DOHH2 (cell line): Measurements from ENCODE around the gene ARHGAP20.

ENCODE experiments used
- H3F3A ChIP-seq: fragments of 200-600 bp; sonication (generic), shearing (Covaris generic); 2 replicates; pipeline ENCODE4 v1.6.0; 2016; ENCODE audit warnings: antibody characterized with exemption, mild to moderate bottlenecking; ENCODE audit not compliant: control insufficient read depth, insufficient read depth
- H3K27ac ChIP-seq: fragments of 200-600 bp; sonication (generic); 2 replicates; pipeline ENCODE4 v1.5.1; 2014; ENCODE audit warnings: low read depth, mild to moderate bottlenecking, low read length, moderate library complexity
- H3K27me3 ChIP-seq: fragments of 200-600 bp; sonication (generic); 2 replicates; pipeline ENCODE4 v1.6.1; 2014; ENCODE audit warnings: mild to moderate bottlenecking, low read length, mixed read lengths; ENCODE audit not compliant: control insufficient read depth
- H3K36me3 ChIP-seq: fragments of 200-600 bp; sonication (generic); 2 replicates; pipeline ENCODE4 v1.6.1; 2014; ENCODE audit warnings: mild to moderate bottlenecking, low read length, moderate library complexity, mixed read lengths; ENCODE audit not compliant: control insufficient read depth
- H3K4me1 ChIP-seq: fragments of 200-600 bp; sonication (generic); 2 replicates; pipeline ENCODE4 v1.6.1; 2014; ENCODE audit warnings: mild to moderate bottlenecking, low read length, mixed read lengths; ENCODE audit not compliant: control insufficient read depth
- H3K4me2 ChIP-seq: fragments of 200-600 bp; sonication (generic); 2 replicates; pipeline ENCODE4 v1.6.0; 2014; ENCODE audit warnings: mild to moderate bottlenecking, low read length, moderate library complexity
- H3K4me3 ChIP-seq: fragments of 200-600 bp; sonication (generic); 2 replicates; pipeline ENCODE4 v1.5.1; 2014; ENCODE audit warnings: mild to moderate bottlenecking, low read length, mixed read lengths
- H3K79me2 ChIP-seq: fragments of 200-600 bp; sonication (generic); 2 replicates; pipeline ENCODE4 v1.6.1; 2014; ENCODE audit warnings: mild to moderate bottlenecking, low read length, mixed read lengths; ENCODE audit not compliant: control insufficient read depth
- H3K9me2 ChIP-seq: fragments of 200-600 bp; sonication (generic); replicated peaks from 2 replicates; pipeline ENCODE4 v1.6.1; 2014; ENCODE audit warnings: mild to moderate bottlenecking, low read length, mixed read lengths; ENCODE audit not compliant: control insufficient read depth
- H3K9me3 ChIP-seq: fragments of 200-600 bp; sonication (generic); 2 replicates; pipeline ENCODE4 v1.6.1; 2014; ENCODE audit warnings: antibody characterized with exemption, low read length, mixed read lengths; ENCODE audit not compliant: control insufficient read depth, insufficient read depth
- H4K20me1 ChIP-seq: fragments of 200-600 bp; sonication (generic); 2 replicates; pipeline ENCODE4 v1.6.0; 2014; ENCODE audit warnings: low read depth, mild to moderate bottlenecking, antibody characterized with exemption, low read length, moderate library complexity; ENCODE audit not compliant: control insufficient read depth, insufficient read depth
- EZH2phosphoT487 ChIP-seq: fragments of 200-600 bp; sonication (generic); IDR thresholded peaks from 2 replicates; pipeline ENCODE4 v1.6.1; 2017; ENCODE audit warnings: borderline replicate concordance, mild to moderate bottlenecking, antibody characterized with exemption, low read length, moderate library complexity, mixed read lengths
- TF ChIP-seq, protein P1 (sequence below): fragments of 200-600 bp; sonication (generic); IDR thresholded peaks from one replicate; pipeline ENCODE4 v1.5.1; 2014; ENCODE audit warnings: antibody characterized with exemption, mild to moderate bottlenecking, low read depth, low read length; ENCODE audit not compliant: poor library complexity, severe bottlenecking

The ARHGAP20 gene

DNA sequence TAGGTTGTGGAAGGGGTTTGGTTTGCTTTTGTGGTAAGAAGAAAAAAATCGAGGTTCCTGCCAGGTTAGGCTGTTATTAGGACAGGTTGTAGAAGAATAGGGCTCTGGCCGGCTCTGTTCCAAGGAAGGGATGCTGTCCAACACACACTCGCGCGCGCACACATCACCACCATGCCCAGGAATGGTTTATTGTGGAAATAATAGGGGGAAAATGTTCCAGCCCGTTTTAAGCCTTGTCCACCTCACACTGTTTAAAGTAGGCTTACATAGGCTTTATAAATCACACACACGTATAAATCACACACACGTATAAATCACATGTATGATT, 1.2 kb upstream of the ARHGAP20 start:
- H3K27ac ChIP-seq, result no peak overlapping the region
- H4K20me1 ChIP-seq, result no peaks in the 10 kb centered on the region
- H3K9me2 ChIP-seq, result no peaks in the 10 kb centered on the region
- no peaks in the 10 kb centered on the region for H3K4me1 ChIP-seq
- no peak overlapping the region for H3K4me2 ChIP-seq
- H3K27me3 ChIP-seq, result peaks cover 27% of the 10 kb centered on the region
- H3K9me3 ChIP-seq, result no peaks in the 10 kb centered on the region
- H3K36me3 ChIP-seq, result no peaks in the 10 kb centered on the region
- no peaks in the 10 kb centered on the region for H3K79me2 ChIP-seq
- no peak for TF ChIP-seq EZH2phosphoT487
- TF ChIP-seq, protein P1, sequence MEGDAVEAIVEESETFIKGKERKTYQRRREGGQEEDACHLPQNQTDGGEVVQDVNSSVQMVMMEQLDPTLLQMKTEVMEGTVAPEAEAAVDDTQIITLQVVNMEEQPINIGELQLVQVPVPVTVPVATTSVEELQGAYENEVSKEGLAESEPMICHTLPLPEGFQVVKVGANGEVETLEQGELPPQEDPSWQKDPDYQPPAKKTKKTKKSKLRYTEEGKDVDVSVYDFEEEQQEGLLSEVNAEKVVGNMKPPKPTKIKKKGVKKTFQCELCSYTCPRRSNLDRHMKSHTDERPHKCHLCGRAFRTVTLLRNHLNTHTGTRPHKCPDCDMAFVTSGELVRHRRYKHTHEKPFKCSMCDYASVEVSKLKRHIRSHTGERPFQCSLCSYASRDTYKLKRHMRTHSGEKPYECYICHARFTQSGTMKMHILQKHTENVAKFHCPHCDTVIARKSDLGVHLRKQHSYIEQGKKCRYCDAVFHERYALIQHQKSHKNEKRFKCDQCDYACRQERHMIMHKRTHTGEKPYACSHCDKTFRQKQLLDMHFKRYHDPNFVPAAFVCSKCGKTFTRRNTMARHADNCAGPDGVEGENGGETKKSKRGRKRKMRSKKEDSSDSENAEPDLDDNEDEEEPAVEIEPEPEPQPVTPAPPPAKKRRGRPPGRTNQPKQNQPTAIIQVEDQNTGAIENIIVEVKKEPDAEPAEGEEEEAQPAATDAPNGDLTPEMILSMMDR, result no peak
- H3F3A ChIP-seq, result no peaks in the 10 kb centered on the region
- H3K4me3 ChIP-seq, result no peak overlapping the region

DNA sequence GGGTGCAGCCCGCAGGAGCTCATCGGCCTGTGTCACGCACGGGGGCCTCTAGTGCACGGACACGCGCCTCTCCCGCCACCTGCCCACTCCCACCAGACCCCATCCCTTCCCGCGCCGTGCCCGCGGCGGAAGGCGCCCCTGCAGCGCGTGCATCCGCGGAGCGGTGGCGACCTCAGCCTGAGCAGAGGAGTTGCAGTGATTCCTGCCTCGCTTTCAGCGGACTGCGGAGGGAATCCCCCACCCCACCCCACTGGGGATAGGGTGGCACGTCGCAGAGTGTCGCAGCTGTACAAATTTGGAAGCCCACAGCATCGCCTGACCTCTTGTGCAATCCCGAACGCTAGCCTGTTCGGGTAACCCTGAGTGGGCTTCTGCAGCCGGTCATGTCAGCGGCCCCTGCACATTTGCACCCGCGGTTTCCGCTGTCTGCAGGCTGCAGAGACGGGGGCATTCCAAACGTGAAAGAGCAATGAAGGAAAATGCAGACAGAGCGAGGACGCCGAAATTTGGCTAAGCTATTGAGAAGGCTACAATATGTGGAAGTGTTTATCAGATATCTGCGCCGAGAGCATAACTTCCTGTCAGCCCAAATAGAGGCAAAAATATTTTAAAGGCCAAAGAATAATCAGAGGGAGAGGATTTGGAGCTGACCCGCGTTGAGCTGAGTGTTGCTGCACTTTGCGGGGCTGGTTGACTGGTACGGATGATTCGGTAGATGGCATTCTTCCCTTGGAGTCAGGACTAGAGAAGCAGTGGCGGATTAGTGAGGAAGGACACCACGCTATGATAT, 617 bp upstream of the ARHGAP20 start:
- H3K4me1 ChIP-seq, result no peaks in the 10 kb centered on the region
- H3K27ac ChIP-seq, result no peak overlapping the region
- no peaks in the 10 kb centered on the region for H3K36me3 ChIP-seq
- H3K4me2 ChIP-seq, result peak overlapping the region; percentile 51
- H3K27me3 ChIP-seq, result peaks cover 27% of the 10 kb centered on the region
- H3K9me3 ChIP-seq, result no peaks in the 10 kb centered on the region
- peak overlapping the region; percentile 46 for H3K4me3 ChIP-seq
- H3K79me2 ChIP-seq, result no peaks in the 10 kb centered on the region
- no peaks in the 10 kb centered on the region for H4K20me1 ChIP-seq
- TF ChIP-seq, protein P1, result no peak
- no peak for TF ChIP-seq EZH2phosphoT487
- H3F3A ChIP-seq, result no peaks in the 10 kb centered on the region
- H3K9me2 ChIP-seq, result no peaks in the 10 kb centered on the region

DNA sequence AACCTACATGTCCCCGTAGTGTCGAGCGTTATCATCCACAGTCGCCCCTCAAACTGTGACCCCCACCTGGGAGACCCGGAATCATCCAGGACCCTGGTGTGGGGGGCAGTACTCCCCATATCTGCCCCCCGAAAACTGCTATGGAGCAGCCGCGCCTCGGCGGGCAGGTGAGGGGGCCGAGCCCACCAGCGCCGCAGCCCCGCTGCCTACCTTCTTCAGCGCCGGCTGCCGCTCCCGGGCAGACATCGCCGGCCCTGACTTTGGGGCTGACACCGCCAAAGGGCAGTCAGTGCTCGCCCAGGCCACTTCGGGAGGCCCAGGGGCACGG, 825 bp downstream of the ARHGAP20 start:
- H3K9me3 ChIP-seq, result no peaks in the 10 kb centered on the region
- H3K27ac ChIP-seq, result no peak overlapping the region
- H3K79me2 ChIP-seq, result no peaks in the 10 kb centered on the region
- H3K4me3 ChIP-seq, result no peak overlapping the region
- H3F3A ChIP-seq, result no peaks in the 10 kb centered on the region
- H3K27me3 ChIP-seq, result peaks cover 27% of the 10 kb centered on the region
- no peak overlapping the region for H3K4me2 ChIP-seq
- no peaks in the 10 kb centered on the region for H4K20me1 ChIP-seq
- no peaks in the 10 kb centered on the region for H3K9me2 ChIP-seq
- H3K36me3 ChIP-seq, result no peaks in the 10 kb centered on the region
- TF ChIP-seq EZH2phosphoT487, result no peak
- TF ChIP-seq, protein P1, result no peak
- no peaks in the 10 kb centered on the region for H3K4me1 ChIP-seq
